HG02588 (cell line): ENCODE measurements around the gene CXCR5.

Source experiments
- ATAC-seq: cut with Tn5 transposase; IDR thresholded peaks from one replicate; pipeline ENCODE4 v1.9.1; 2021; ENCODE audit warnings: mild to moderate bottlenecking, moderate library complexity; ENCODE audit not compliant: unreplicated experiment

The CXCR5 gene

DNA sequence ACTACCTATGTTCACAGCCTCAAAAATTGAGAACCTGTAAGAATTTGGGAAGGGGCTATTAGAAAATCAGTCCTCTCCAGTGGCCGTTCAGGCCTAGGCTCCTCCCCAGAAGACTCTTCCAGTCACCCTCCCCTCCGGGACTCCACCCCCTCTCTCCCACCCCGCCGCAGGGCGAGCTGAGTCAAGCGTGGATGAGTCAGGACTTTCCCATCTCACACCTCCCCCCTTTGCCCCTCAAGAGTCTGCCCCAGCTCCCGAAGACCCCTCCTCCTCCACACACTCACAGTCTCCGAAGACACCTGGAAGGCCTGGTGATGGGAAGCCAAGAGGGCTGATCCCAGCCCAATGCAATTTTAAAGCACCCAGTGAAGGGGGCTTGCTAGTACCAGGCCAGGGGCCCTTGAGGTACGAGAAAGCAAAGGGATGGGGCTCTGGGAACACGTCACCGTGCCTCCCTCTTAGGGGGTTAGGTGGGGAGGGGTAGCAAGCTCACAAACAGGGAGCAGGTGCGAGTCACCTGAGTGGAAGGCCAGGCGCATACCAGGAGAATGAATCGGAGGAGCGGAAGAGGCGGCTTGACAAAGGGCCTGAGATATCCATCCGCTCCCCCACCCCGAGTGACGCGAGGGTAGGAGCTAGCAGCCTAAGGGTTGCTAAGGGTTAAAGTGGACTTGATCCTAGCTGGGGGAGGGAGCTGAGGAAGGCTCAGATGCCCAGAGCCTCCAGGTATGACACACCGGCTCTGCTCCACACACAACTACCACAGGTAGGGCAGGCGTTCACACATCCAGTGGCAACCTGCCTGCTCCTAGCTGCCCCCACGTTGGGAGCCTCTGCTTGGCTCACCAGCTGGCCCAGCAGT lies 28.4 kb downstream of the CXCR5 start:
- no peak for ATAC-seq

DNA sequence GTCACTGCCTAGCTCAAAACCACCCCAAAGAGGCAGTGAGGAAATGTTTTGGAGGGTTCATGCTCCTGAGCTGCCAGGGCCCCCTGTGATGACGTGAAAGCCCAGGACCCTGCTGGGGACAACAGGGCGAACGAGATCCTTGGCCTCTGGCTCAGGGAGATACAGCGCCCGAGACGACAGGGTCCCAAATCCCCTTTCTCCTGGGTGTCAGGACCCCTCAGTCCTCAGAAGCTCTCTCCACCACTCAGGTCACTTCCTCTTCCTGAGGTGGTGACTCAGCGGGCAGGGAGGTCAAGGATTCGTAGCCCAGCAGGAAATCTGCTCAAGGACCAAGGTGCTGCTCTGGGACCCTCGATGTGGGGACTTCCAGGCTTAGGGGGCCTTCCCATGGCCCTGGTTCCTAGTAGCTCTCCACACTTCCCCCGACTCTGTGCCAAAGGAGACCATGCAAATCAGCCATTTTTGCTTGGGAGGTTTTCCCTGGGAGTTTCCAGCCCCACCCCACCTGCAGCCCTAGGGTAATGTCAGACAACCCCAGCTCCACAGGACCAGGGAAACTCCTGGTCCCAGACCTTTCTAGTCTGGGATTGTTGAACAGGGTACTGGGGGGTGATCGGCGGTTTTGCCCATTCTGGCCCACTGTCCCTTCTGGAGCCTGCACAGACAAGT lies 29.2 kb downstream of the CXCR5 start:
- no peak for ATAC-seq

DNA sequence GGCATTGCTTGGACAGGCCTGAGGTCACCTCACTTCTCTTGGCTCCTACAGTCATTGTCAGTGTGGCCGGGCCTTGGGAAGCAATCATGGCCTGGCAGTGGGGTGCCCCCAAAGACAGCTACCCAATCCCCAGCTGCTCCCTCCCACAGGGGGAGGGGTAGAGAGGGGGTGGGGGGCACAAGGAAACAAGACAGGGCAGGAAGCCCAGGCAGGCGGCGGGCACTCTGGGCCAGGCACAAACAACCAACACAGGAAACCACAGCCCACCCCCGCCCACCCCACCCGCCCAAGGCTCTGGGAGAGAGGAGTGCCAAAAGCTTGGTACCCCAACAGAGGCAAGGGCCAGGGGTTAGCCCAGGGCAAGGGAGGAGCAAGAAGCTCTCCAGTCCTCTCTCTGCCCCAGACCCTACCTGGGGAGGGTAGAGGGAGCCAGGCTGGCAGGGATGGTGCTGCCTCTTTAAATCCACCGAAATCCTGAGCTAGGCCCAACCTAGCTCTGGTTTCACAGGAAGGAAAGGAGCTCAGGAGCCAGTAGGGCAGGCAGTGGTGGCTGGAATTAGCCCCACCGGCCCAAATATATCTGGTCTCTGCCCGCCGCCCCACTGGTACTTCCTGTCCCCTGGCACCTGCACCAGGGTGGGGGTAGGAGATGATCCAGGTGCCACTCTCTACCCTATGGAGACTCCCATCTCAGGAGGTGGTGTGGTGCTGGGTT lies 29.9 kb downstream of the CXCR5 start:
- ATAC-seq = no peak

DNA sequence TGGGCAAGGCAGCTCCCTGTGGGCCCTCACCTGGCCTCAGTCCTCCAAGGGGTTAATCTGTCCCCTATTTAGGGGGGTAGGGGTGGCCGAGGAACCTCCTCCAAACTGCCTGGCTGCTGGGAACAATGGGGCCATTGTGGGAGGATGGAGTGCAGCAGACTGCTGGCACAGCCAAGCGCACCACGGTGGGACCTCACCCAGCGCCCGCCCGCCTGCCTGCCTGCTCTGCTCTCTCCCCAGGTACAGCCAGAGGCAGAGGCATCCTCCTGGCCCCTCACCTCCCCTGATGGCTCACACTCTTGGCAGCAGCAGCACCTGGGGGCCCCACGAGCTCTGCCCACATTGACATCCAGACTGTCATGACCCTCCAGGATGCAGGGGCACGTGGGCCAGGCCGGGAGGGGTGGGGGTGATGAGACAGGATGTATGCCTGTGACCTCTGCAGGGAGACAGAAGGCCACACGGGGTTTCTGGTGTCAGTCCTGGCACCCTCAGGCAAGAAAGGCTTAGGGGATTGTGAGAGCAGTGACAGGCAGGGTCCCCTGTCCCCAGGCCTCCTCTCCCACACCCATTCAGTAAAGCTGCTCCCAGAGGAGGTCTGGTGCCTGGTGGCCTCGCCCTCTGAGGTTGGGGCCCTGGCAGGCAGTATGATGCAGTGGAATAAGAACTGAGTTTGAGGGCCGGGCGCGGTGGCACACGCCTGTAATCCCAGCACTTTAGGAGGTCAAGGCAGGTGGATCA lies 30.7 kb downstream of the CXCR5 start:
- ATAC-seq = no peak

DNA sequence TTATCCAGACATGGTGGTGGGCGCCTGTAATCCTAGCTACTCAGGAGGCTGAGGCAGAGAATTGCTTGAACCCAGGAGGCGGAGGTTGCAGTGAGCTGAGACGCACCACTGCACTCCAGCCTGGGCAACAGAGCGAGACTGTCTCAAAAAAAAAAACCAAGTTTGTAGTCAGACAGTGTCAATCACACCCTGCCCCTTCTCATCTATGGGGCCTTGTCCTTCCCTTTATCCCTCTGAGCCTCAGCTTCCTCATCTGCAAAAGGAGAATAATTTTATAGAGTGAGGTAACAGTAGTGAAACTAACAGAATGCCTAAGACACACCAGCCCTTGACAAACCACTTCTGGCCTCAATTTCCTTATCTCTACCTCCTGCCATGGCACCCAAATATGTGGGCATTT lies 31.3 kb downstream of the CXCR5 start:
- no peak for ATAC-seq

DNA sequence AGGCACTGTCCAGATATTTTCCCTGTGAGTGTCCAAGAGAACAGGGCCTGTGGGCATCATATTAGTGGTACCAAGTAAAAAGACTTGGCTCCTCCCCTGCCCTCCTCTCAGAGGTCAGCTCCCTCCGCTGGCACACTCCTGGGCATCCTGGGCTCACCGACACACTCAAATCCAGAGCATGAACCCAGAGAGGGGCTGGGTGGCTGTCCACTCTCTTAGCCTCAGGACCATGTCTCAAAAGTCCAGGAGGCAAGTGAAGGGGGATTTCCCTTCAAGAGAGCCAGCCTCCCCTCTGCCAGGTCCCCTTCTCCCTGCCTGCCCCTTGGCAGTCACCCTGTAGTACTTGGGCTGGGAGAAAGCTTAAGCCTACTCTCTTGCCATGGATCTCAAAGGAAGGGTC lies 31.7 kb downstream of the CXCR5 start:
- ATAC-seq = no peak

DNA sequence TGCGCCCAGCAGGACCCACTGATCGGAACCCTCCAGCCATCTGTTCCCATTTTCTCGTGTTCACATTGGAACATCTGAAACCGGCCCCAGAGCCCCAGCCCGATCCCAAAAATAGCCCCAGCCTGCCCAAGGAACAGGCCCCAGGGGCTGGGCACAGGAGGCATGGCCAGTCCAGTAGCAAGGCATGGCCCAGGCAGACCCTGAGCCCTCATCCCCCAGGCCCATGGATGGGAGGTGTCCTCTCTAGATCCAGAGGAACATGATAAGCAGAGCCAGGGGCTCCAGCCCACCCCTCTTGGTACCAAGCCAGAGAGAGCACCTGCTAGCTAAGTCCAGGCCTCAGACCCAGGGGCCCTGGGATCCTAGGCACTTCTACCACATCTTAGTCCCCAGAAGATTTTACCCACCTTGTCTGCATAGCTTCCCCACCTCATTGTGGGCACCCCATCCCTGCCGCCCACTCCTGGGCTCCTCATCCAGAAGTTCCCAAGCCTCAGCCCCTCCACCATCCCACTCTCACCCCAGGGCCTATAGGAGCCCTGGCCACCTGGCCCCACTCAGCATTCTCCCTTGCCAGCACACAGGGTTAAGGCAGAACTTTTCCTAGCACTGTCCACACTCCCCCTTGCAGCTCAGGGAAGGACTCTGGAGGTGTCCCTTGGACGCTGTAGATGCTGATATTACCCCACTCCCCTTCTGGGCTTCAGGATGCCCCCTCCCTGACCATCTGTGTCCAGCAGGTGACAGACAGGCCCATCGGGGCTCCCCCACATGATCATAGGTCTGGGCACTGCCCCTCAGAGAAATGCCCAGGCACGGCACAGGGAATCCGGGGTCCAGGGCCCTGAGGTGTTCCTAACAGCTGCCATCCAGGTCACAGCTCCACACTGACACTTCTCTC lies 32.5 kb downstream of the CXCR5 start:
- ATAC-seq = no peak

DNA sequence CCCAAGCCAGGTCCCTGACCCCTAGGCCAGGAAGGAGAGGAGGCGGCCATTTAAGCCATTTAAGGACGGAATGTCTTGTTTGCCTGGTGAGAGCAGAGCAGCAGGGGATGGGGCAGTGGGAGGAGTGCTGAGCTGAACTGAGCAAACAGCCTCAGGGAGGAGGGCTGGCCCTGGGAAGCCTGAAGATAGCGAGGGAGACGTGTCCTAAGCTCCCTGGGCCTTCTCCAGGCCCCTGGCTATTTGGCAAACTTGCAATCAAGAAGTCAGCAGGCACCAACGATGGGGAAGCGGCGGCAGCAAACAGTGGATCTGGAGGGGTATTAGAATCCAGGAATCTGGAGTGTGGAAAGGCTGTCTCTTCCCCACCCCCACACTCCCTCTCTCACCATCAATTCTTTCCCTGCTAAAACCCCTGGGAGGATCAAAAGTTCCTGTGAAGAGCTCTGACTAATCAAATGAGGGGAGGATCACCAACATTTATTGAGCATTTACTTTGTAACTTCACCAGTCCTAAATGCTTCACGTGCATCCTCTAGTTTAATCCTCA lies 33.2 kb downstream of the CXCR5 start:
- ATAC-seq = no peak

DNA sequence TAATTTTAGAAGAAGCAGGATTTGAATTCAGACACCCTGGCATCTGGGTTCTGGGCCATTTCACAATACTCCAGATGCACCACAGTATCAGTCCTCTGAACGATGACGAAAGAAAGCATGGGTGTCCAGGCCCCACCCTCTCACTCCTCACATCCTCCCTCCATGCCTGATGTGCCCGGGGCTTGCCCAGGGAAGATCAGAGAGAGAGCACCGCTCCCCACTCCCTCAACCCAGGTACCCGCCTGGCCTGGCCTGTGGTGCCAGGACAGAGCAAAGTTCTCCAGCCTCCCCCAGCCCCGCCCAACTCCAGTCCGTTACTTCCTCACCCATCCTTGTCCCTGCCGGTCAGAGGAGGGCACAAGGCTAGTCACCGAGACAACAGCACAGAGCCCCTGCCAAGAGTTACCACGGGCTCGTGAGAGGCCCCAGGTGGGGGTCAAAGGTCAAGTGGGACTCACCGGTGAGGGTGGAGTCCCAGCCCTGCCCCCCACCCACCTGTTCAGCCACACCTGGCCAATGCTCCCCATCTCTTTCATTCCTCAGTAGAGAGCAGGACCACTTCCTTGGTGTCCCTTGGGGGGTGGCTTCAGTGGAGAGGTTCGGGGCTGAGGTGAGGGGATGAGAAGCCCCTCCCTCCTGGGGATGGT lies 33.9 kb downstream of the CXCR5 start:
- no peak for ATAC-seq

DNA sequence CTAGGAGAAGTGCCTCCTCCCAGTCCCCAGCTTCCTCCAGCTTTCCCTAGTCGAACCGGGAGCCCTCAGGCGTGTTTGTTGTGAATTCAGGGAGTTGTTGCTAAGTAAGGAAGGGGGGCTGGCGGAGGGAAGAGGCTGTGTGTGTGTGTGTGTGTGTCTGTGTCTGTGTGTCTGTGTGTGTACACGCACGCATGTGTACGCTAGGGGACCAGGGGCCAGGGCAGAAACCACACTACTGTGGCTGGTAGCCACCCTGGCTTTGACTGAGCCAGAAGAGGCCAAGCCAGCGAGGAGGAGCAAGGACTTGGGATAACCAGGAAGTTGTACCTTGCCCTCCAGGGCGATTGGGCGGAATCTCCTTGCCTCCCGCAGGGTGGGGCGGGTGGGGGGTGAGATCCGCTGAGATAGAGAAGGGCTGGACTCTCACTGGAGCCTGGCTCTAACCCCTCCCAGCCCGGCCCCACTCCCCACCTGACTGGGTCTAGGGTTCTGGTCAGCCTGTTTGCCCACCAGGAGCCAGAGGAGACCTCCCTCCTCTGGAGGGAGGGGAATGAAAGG lies 34.5 kb downstream of the CXCR5 start:
- no peak for ATAC-seq

DNA sequence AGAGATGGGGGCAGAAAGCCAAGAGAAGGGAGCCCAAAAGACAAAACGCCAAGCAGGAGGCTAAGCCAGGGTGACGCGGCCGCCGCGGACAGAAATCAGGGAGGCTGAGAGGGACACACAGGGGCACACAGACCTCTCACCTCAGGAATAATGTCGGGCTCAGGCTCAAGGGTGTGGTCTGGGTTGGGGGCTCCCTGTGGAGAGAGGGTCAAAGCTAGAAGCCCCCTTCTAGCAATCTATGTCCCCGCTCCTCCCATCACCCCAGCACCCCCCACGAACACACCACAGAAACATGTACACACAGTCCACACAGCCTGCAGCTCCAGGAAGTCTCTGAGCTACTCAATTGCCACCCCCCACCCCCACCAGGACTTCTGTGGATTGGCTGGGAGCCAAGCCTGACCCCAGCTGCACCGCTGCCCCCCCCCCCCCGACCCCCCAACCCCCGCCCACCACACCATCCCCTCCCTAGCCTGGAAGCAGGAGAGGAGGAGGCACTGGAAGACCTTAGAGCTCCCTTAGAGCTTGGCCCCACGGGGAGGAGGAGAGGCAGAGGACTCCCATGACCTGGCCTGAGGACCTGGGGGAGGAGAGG lies 35.1 kb downstream of the CXCR5 start:
- ATAC-seq = no peak

DNA sequence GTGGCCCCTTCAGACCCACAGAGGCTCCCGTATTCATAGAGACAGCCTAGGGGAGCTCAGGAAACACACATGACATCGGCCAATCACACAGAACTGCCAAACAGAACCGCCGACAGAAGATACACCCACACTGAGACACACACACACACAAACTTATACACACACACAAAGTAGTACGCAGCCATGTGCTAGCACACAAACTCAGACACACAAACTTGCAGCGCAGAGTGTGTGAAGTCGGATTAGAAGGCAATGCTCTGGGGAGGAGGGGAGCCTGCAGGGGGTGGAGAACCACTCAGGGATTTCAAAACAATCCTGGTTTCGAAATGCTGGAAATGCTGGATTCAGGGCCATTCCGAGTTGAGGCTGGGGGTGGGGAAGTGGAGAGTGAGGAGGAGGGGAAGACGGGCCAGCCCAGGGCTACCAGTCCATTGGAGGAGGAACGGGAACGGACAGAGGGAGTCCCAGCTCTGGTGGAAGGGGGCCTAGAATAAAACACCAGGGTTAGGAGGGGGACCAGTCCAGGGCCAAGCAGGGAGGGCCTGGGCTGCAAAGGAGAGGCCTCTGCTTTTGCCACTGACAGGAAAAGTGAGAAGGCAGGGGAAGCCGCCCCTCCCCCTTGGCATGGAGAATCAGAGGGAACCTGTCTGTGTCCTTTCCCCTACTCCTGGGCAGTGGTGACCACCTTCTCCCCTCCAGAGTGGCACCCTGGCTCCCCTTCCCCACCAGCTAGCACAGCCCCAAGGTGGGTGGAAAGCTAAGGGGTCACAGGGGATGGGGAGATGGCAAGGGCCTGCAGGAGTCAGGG lies 37.6 kb downstream of the CXCR5 start:
- no peak for ATAC-seq

DNA sequence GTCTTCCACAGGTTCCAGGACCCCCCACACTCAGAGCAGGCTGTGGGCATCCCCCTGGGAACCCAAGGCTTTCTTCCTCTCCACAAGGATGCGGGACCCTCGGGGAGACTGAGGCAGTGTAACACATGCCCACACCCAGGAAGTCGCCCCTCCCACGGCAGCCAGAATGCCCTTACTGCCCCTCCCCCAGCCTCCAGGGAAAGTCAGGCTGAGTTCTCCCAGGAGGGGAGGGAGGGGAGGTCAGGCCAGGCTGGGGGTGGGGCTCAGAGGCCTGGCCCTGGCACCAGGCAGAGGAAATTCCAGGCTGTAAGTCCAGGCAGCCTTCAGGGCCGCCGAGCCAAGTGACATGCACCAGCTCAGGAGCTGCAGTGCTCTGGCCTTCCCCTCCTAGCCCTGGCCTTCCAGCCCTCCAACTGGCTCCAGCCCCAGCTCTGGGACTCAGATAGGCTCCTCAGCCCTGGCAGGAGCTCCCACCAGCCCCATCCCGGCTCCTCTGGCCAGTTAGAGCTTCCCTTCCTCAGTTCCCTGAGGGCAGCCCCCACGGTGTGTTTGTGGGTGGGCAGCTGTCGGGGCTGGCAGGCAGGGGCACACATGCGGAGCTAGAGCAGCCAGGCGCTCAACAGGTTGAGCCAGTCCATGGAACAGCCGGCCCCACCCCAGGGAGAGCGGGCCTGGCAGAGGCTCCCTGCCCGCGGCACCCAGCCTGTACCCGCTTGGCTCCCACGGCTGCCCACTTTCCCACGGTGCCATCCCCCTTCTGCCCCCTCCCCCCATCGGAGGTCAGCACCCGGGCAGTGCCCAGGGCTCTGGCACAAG lies 38.4 kb downstream of the CXCR5 start:
- ATAC-seq = no peak

DNA sequence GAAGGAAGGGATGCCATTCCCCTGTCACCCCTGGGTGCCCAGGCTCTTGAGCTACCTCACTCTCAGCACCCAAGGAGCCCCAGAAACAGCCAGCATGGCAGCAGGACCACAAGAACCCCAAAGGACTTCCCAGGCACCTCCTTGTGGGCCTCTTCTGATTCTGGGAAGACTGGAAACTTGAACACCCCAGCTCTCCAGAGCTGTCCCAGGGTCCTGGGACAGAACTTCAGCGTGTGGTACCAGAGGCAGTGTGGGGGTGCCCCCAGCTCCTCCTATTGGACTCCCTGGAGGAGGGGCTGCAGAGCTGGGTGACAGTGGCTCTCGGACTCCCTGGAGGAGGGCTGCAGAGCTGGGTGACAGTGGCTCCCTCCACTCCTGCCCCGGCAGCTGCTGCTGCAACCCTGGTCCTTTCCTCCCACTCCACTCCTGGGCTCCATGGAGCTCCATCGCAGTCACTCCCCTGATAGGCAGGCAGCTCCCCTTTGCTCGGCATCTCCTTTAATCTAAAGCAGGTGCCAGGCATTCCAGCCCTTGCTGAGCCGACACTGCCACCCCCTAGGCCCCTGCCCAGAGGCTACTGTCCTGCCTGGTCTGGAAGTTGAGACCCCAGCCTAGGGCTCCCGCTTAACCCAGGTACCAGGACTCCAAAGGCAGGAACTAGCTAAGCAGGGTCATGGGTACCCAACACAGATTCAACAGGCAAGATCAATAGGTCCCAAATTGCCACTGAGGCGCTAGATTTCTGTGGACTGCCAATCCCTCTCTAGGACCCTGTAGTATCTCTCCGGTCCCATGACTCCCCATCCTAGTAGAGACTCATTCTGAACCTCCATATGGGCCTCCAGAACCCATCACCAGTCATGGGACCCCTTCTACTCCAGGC lies 39.3 kb downstream of the CXCR5 start:
- ATAC-seq = no peak

DNA sequence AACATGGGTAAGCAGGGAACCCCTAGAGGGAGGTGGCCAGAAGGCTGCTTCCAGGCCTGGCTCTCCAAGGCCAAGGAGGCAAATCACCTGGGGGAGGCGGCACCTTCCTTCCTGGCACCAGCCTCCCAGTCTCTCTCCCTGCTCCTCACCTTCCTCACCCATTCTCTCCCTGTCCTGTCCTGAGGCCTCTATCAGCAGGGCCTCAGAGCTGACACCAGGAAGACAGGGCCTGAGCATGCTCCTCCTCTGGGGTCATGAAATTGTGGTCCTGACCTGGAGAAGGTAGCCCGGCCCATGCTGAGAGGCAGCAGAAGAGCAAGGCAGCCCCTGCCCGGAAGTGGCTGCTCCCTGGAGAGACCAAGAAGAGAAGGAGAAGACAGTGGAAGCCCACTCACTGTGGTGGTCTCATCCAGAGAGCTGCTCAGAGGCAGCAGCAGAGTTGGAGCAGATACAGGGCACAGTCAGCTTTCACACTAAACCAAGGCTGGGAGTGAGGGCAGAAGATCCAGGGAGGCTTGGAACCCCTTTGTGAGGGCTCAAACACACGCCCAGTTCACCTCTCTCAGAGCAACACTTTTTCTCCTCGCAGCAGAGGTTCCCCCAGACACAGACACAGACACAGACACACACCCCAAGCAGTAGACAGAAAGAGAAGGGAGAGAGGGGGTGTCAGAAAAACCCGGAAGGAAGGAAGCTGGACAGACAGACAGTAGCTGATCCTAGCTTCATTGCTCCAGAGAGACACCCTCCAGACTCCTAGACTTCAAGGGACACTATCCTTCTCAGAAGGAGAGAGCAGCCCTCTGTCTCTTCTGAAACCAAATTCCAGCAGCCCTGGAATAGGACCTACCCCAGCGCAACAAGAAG lies 40.3 kb downstream of the CXCR5 start:
- ATAC-seq = no peak
